Muscle layer of duodenum (tissue), 2 donors: ENCODE results near the gene CYB5RL.

ENCODE experiments used
- H3K27ac ChIP-seq: one replicate; pipeline ENCODE4 v1.7.0; 2013; ENCODE audit warnings: mild to moderate bottlenecking, low read length
- H3K27me3 ChIP-seq: one replicate; pipeline ENCODE4 v1.7.0; 2013; ENCODE audit warnings: low read depth, mild to moderate bottlenecking, control low read depth, low read length
- H3K36me3 ChIP-seq, 2 donors: one replicate each; pipeline ENCODE4 v1.7.0; 2013; ENCODE audit warnings: low read length in 2 of 2, control low read depth in 1 of 2, mild to moderate bottlenecking in 1 of 2; ENCODE audit not compliant: insufficient read depth in 2 of 2, control insufficient read depth in 1 of 2
- H3K4me1 ChIP-seq, 2 donors: one replicate each; pipeline ENCODE4 v1.7.0; 2013; ENCODE audit warnings: low read length in 2 of 2, mild to moderate bottlenecking in 2 of 2, control low read depth in 1 of 2, moderate library complexity in 1 of 2; ENCODE audit not compliant: insufficient read depth in 2 of 2, control insufficient read depth in 1 of 2
- H3K4me3 ChIP-seq, 2 donors: one replicate each; pipeline ENCODE4 v1.7.0; 2013; ENCODE audit warnings: low read length in 2 of 2, low read depth in 1 of 2, mild to moderate bottlenecking in 1 of 2
- H3K9me3 ChIP-seq, 2 donors: one replicate each; pipeline ENCODE4 v1.7.0; 2013; ENCODE audit warnings: low read length in 2 of 2, control low read depth in 1 of 2, mild to moderate bottlenecking in 1 of 2; ENCODE audit not compliant: control insufficient read depth in 1 of 2
- donor health status: healthy.

The CYB5RL gene

DNA sequence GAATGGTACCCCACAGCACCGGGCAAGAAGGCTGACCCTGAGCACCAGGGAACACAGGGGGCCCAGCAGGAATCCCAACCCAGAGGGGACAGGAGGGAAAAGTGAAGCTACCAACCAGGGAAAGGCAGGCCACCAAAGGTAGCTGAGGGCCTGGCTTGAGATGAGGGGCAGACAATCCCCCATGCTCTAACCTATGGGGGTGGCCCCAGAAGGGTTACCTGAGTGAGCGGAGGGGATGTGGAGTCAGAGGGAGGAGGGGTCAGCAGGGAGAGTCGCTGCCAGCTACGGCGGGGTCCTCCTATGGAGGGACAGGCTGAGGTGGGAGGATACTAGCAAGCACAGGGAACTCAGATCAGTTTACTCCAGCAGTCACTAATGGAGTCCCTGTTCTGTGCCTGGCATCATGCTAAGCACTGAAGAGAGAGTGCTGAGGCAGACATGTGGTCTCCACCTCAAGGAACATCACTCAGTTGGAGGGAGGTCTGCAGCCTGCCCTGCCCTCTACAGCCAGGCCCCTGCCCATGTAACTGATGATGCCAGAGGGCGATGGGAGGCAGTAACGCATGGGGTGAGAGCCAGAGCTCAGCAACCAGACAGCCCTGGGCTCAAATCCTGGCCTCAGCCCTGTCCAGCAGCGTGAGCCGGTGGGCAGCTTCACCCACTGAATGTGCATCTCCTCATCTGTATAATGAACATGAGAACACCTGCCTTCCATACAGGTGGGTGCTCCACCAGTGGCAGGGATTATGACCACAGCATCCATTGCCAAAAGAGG is 21.3 kb downstream of the CYB5RL start:
- peaks cover 10 to 22% of the 10 kb centered on the region in 2 donors for H3K36me3 ChIP-seq
- no peak overlapping the region for H3K4me3 ChIP-seq
- no peaks in the 10 kb centered on the region for H3K4me1 ChIP-seq
- H3K27me3 ChIP-seq = no peaks in the 10 kb centered on the region
- no peak overlapping the region for H3K27ac ChIP-seq
- no peaks in the 10 kb centered on the region for H3K9me3 ChIP-seq

GRCh38 chr1:54177726-54178125 is 22.1 kb downstream of the CYB5RL start:
- H3K4me1 ChIP-seq = no peaks in the 10 kb centered on the region
- H3K36me3 ChIP-seq = peaks cover 10 to 18% of the 10 kb centered on the region in 2 donors
- no peak overlapping the region for H3K27ac ChIP-seq
- H3K27me3 ChIP-seq = no peaks in the 10 kb centered on the region
- no peaks in the 10 kb centered on the region for H3K9me3 ChIP-seq
- no peak overlapping the region for H3K4me3 ChIP-seq

GRCh38 chr1:54176621-54177327 is 23.1 kb downstream of the CYB5RL start:
- H3K9me3 ChIP-seq = no peaks in the 10 kb centered on the region
- no peak overlapping the region for H3K27ac ChIP-seq
- H3K27me3 ChIP-seq = no peaks in the 10 kb centered on the region
- no peaks in the 10 kb centered on the region for H3K4me1 ChIP-seq
- peaks cover 10 to 18% of the 10 kb centered on the region in 2 donors for H3K36me3 ChIP-seq
- no peak overlapping the region for H3K4me3 ChIP-seq

DNA sequence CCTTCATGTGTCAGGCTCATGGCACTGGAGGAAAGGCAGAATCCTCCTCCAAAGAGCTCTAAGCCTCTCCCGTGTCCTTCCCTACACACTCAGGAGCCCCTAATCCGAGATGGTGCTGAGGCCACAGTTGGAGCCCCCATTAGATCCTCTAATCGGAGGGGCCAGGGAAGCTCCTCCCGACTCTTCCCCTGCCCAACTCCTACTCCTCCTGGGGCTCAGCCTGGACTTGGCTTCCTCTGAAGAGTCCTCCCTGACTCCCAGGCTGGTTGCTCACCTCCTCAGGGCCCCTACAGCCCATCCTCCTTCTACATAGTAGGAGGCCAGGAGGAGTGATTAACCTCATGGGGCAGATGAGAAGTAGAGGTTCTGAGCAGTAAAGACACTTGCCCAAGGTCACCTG is 25.7 kb downstream of the CYB5RL start:
- Histone ChIP-seq H3K4me1 (no peaks in the 10 kb centered on the region), H3K27me3 (no peaks in the 10 kb centered on the region), H3K9me3 (no peaks in the 10 kb centered on the region), H3K4me3 (no peak overlapping the region), H3K27ac (no peak overlapping the region), H3K36me3 (peaks cover 5 to 9% of the 10 kb centered on the region in 2 donors)

- no peaks in the 10 kb centered on the region for H3K9me3 ChIP-seq
- no peaks in the 10 kb centered on the region for H3K4me1 ChIP-seq
- no peak overlapping the region for H3K4me3 ChIP-seq
- H3K27me3 ChIP-seq = no peaks in the 10 kb centered on the region
- peaks cover under 1 to 5% of the 10 kb centered on the region in 2 donors for H3K36me3 ChIP-seq
- H3K27ac ChIP-seq = no peak overlapping the region
Observed at GRCh38 chr1:54173681-54174080, 26.1 kb downstream of the CYB5RL start.

DNA sequence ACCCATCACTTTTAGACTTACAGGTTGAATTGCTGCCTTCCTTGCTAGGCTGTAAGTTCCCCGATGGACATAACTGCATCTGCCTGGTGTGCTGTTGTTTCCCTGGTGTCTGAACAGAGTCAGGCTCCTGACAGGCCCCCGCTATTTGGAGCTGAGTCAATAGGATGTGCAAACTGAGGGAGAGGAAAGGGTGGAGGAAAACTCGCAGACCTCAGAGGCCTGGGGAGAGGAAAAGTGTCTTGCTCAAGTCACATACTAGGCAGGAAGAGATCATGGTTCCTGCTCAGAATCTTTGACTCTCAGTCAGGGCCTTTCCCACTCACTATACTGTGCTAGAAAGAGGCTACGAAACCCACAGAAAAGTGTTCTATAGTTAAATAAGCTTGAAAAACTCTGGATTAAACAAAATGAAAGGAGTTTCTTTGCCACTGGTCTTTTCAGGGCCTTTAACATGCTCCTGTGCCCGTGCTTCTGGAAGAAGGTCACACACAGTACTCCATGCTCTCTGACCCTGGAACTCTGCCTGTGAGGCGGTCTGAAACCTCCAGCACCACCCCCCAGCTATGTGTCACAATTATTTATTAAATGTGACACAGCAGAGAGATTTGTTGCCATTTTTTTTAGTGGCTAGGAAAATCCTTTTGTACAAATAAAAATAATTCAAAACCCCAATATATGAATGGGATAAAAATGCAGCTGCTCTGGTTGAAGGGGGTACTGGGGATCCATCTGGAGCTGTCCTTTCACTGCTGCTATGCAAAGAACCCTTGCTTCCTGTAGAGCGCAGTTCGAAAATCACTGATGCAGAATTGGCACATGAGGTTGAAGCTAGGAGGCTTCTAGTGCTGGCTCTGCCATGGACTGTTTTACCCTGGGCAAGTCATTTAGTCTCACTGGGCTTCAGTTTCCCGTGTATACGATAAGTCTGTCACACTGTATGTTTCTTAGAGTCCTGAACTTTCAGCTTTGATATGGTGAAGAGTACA is 26.9 kb downstream of the CYB5RL start:
- Histone ChIP-seq H3K27me3 (no peaks in the 10 kb centered on the region), H3K4me3 (no peak overlapping the region), H3K36me3 (peaks cover 0 to 4% of the 10 kb centered on the region in 2 donors), H3K4me1 (no peaks in the 10 kb centered on the region), H3K9me3 (no peaks in the 10 kb centered on the region), H3K27ac (no peak overlapping the region)

DNA sequence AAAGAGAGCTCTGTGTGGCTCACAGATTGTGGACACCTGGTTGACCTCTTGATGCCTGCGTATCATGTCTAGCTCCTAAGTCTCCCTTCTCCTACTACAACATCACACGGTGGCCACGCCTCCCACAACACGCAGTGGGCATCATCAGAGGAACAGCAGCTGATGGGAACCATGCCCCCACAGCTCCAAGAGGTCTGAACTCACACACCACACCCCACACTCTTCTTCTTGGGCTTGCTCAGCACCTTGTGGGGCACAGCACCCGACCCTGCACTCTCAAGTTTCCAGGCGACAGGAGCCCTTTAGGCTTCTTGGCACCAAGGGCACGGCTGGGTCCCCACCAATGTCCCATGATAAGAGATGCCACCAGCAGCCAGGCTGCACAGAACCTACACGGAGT is 28.2 kb downstream of the CYB5RL start:
- no peaks in the 10 kb centered on the region for H3K27me3 ChIP-seq
- H3K9me3 ChIP-seq = no peaks in the 10 kb centered on the region

GRCh38 chr1:54171016-54171415 is 28.8 kb downstream of the CYB5RL start:
- Histone ChIP-seq H3K27me3 (no peaks in the 10 kb centered on the region), H3K36me3 (peaks cover 0 to 4% of the 10 kb centered on the region in 2 donors), H3K4me3 (no peak overlapping the region), H3K27ac (no peak overlapping the region), H3K4me1 (no peaks in the 10 kb centered on the region), H3K9me3 (no peaks in the 10 kb centered on the region)

More for the DNA sequence above, 28.2 kb downstream of the CYB5RL start:
- no peak overlapping the region for H3K4me3 ChIP-seq
- peaks cover 0 to 4% of the 10 kb centered on the region in 2 donors for H3K36me3 ChIP-seq
- H3K27ac ChIP-seq = no peak overlapping the region
- no peaks in the 10 kb centered on the region for H3K4me1 ChIP-seq

DNA sequence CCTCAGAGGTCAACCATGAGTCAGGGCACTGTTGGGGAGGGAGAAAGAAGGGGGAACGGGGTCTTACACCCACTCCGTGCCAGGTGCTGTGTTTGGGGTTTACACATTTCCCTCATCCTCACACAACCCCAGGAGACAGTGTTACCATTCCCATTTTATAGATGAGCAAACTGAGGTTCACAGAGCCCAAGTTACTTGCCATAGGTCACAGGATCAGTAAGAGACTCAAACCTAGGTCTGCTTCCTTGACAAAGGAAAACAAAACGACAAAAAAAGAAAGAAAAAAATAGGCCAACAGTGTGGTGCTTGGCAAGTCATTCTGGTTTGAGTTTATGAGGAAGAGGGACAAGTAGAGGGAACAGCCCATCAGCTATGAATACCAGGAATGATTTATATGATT is 30.8 kb downstream of the CYB5RL start:
- Histone ChIP-seq H3K4me3 (no peak overlapping the region), H3K27ac (no peak overlapping the region), H3K9me3 (no peaks in the 10 kb centered on the region), H3K36me3 (peaks cover 0 to under 1% of the 10 kb centered on the region in 2 donors), H3K27me3 (no peaks in the 10 kb centered on the region), H3K4me1 (no peaks in the 10 kb centered on the region)

GRCh38 chr1:54168206-54168965 is 31.4 kb downstream of the CYB5RL start:
- Histone ChIP-seq H3K27me3 (no peaks in the 10 kb centered on the region), H3K9me3 (no peaks in the 10 kb centered on the region), H3K4me3 (no peak overlapping the region), H3K27ac (no peak overlapping the region), H3K36me3 (no peaks in the 10 kb centered on the region), H3K4me1 (no peaks in the 10 kb centered on the region)
